ENCODE data around the gene TNXB.
"Not testable (repeated sequence)": the region's sequence is repeated elsewhere in the genome, so short reads cannot be mapped to it uniquely, and the experiment has no call there.

TNXB gene

DNA sequence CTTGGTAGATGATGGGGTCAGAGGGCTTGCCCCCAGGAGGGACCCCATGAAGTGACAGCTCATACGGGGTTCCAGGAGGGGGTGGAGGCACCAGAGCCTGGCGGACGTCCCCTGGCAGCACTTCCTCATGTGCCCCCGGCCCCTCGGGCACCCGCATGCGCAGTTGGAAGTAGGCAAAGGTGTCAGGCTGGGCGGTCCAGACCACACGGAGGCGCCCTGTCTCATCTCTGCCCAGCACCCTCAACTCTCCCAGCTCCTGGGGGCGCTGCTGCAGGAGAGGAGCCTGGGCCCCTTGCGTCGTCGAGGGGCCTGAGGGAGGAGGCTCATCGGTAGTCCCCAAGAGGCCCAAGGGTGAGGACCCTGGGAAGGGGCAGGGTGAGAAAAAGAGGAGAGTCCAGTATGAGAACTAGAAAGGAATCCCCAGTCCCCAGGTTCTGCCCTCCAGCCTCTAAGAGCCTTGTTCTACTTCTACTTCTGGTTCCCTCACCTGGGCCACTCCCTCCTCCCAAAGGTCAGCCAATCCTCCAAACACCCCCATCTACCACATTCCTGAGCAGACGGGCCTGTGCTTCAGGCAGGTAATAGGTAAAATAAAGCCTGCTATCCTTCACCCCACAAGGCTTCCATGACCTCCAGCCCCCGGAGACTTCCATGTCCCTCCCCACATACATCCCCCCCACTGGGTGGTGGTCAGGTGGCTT, 23.2 kb downstream of the TNXB start:
- DNase-seq (ENCODE audit: low read depth in 2 of 2) = no peak

DNA sequence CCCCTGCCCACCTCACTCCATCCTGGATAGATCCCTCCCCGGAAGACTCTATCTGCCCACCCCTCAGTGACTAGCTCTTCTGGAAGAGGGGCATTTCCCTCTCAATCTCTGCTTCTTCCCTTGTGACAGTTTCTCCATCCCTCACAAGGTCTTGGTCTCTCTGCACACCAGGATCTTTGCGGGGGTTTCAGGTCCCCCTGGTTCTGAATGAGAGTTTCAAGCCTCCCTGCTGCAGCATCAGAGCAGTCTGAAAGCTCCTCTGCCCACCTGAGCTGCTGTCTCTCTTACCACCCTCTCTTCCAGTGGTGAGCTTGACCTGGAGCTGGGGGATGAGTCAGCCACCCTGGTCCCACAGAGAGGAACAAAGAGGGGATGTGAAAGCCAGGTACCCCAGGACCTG, 24.4 kb downstream of the TNXB start:
- no peak for DNase-seq (ENCODE audit: low read depth in 2 of 2)

DNA sequence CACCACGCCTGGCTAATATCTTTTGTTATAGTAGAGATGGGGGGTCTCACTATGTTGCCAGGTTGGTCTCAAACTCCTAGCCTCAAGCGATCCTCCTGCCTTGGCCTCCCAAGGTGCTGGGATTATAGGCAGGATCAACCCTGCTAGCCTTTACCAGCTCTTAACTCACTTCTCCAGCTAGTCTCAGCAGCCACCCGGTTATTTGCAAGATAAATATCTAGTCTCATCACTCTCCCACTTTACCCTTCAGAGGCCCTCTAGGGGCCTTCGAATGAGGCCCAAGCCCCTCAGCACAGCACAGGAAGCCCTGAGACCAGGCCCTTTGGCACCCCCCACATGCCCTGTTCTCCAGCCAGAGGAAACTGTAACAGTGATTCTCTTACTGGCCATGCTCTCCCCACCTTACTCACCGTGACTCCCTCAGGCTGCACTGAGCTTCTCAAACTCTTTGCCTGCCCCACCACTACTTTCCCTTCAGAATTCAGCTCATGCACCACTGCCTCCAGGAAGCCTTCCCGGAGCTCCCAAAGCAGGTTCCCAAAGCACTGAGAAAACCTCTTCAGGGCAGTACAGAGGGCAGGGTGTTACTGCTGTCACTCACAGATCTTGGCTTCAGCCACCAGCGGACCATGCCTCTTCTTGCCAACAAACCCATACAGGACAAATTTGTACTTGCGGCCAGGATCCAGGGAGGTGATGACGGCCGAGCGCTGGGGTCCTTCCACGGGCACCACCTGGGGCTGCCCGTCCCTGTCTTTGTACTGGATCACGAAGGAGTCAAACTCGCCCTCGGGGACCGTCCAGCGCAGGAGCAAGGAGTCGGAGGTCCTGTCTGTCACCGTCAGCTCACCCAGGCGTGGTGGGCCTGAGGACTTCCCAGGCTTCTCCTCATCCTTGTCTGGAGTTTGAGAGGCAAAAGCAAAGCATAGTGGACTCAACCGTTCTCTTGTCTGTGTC, 25.0 kb downstream of the TNXB start:
- no peak for DNase-seq (ENCODE audit: low read depth in 2 of 2)

DNA sequence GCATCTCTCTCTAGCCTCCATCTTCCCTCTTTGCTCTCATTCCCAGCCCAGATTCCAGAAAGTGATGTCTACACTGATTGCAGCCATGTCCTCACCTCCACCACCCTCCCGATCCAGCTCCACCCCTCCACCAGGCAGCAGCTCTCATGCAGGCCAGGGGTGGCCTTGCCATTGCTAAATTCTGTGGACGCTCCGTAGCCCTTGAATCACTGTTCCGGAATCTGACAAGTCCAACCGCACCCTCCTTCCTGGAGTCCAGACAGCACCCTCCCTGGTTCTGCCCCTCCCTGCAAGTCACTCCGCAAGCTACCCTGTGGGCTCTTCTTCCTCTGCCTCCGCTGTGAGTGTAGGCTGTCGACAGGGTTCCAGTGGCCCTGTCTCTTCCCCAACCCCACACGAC, 26.2 kb downstream of the TNXB start:
- no peak for DNase-seq (ENCODE audit: low read depth in 2 of 2)

DNA sequence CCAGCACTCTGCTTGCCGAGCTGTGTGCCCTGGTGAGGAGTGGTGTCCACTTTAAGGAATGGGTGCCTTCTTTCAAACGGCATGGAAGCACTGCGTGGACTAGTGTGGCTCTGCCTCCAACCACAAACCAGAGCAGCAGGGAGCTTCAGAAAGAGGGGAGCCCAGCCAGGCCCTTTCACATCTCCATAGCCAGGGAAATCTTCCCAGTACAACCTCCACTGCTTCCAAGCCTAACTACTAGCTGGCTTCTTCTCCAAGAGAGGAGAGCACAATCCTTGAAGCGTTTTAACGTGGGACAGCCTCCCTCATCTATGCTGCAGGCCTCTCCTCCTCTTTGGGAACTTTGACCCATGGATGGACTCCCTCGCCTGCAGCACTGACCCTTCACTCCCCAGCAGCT, 26.7 kb downstream of the TNXB start:
- no peak for DNase-seq (ENCODE audit: low read depth in 2 of 2)

DNA sequence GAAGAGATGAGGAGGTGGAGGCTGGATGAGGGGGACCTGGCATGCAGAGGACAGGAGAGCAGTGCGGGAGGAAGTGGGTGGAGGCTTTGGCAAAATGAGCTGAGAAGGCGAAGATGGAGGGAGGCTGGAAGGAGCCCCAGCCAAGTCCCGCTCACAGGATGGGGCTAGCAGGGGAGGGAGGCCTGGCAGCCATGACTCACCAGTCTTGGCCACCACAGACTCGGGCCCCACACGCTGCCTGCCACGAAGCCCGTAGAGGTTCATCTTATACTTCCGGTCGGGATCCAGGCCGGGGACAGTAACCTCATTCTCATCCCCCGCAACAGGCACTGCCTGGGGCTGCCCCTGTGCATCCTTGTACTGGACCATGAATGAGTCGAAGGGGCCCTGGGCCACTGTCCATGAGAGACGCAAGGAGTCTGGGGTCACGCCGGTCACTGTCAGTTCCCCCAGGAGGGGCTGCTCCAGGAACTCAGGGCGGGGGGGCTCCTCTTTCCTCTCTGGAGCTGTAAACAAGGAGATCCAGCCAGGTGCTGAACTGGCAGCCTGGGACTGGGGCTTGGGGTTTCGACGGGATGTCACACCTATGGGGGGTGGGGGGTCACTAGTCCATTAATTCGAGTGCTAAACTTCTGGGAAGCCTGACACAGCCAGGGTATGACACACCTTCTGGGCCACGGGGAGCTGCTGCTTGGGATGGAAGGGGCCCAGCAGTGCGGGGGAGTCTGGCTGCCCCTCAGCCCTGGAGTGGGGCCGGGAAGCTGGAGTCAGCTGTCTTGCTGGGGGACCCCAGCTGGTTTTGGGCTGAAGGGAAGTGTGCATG, 27.8 kb downstream of the TNXB start:
- no peak for DNase-seq (ENCODE audit: low read depth in 2 of 2)

DNA sequence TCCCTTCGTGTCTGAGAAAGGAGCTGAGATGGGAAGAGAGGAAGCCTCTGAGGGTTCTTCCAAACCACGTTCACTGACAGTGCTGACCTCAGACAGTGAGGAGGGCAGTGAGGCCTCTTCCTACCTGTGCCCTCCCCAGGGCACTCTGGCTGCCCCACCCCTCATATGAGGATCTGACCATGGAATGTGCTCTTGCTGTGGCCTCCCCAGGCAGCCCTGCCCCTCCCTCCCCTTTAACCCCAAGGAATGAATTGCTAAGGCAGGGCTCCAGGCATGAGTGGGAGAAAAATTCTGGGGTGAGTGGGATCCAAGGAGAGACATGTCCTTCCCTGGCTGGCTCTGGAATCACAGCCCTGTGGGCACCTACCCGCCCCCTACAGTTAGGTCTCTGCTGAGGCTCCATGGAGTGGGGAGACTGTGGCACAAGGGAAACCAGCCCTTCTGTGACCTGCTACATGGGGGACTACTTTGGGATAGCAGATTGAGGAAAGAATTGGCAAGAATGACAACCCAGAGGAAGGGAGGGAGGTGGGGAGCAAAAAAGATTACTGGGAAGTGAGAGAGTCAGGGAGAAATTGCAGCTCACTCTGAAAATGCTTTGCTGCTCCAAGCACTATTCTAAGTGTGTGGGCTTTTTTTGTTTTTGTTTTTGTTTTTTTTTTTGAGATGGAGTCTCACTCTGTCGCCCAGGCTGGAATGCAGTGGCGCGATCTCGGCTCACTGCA, 29.4 kb downstream of the TNXB start:
- DNase-seq (ENCODE audit: low read depth in 2 of 2) = no peak

DNA sequence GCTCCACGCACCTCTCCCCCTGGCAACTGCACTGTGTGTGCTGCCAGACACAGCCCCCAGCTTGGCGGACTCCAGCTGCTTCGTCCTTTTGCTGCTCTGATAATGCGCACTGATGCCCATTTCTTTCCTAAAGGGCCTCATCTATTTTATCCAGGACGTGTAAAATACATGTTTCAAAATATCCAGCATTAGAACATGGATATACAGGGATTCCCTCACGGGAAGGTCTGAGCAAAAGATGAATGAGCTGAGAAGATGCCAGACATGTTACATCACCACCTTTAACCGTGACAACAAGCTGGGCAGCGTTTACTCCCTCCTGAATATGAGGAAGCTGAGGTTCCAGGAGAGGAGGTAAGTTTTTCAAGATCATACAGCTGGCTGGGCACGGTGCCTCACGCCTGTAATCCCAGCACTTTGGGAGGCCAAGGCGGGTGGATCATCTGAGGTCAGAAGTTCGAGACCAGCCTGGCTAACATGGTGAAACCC, 32.8 kb downstream of the TNXB start:
- DNase-seq (ENCODE audit: low read depth in 2 of 2) = no peak

DNA sequence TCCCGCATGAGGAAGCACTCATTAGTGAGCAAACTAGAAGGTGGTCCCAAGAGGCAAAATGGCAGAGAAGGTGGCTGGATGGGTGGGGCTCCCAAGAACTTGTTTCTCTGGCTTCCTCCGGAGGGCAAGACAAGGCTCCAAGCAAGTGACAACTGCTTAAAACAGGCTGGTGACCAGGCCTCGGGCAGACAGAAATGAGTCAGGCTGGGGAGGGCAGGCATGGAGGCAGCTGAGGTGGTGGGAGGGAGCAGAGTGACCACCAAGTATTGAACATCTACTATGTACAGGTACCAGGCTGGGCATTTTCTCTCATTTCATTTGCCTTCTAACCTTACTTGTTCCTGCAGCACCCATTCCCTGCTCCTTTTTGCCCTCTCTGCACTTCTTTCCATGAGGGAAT, 33.4 kb downstream of the TNXB start:
- DNase-seq (ENCODE audit: low read depth in 2 of 2) = no peak

DNA sequence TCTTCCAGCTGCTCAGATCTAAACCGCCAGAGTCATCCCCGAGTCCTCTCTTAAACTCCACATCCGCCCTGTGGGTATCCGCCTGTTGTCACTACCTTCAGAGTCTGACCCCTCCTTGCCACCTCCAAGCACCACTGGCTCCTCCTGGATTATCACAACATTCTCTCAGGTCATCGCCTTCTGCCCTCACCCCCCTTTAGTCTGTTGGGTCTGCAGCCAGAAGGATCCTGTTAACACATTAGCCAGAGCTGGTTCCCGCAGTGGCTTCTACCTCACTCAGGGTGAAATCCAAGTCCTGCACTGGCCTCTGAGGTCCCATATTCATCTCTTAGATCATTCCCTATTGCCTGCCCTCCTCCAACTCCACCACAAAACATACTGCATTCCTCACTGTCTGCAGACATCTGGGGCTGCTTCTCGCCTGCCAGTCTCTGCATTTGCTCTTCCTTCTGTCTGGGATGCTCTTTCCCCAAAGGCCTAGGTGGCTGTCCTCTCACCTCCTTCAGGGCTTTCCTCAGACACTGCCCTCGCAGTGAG, 34.1 kb downstream of the TNXB start:
- no peak for DNase-seq (ENCODE audit: low read depth in 2 of 2)

DNA sequence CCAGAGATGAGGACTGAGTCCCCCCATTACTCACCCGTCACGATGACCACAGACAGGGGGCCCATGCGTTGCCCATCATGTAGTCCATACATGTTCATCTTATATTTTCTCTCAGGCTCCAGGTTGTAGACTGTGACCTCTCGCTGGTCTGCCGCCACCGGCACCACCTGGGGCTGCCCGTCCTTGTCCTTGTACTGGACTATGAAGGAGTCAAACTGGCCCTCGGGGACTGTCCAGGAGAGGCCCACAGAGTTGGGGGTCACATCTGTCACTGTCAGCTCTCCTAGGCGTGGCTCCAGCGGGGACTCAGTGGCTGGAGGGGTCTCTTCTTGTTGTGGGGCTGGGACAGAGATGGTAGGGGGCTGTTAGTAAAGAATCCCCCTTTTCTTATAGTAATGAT, 35.5 kb downstream of the TNXB start:
- DNase-seq (ENCODE audit: low read depth in 2 of 2) = no peak

DNA sequence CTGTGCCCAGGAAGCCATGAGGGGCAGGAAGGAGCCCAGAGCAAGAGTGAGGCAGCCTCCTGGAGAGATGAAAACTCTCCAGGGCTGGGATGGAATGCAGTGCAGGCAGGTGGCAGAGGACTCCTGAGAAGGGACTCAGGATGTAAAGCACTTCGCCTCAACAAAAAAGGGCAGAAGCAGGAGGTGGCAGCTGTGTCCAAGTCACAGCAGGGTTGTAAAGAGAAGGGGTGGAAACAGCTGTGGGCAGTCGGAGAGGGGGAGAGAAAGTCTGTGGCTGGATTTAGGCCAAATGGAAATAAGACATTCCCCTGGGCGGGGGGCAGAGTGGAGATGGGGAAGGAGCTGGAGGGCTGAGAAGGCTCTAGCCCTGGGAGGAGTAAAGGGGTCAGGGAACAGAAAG, 36.0 kb downstream of the TNXB start:
- DNase-seq (ENCODE audit: low read depth in 2 of 2) = no peak

DNA sequence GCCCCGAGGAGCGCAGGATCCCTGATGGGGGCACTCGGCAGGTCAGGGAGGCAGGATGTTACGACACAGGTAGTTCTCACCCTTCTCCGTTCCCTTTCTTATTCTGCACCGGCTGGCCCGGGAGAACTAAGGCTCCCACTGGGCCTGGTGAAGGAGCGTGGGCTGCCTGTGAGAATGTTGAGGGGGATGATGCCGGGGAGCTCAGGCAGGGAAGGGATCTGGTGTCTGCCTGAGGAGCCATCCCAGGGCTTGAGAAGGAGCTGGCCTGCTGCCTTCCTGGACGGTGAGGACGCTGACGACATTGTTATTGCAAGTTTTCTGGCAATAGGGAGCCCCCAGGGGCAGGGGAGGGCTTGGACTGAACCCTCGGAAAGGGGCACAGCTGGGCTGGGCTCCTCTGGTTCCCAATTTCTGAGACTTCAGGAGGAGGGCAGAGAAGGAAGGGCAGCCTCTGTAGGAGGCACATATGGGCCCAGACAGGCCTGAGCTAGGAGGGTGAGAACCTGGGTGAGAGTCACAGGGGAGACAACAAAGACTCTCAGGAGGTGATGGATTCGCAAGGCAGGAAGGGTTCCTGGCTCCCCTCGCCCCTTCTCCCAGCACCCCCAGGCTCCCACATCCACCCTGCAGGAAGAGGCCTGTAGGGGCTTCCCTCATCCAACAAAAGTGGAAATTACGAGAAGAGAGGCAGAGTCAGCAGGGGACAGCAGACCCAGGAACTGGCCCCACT, 38.2 kb downstream of the TNXB start:
- DNase-seq (ENCODE audit: low read depth in 2 of 2) = no peak

DNA sequence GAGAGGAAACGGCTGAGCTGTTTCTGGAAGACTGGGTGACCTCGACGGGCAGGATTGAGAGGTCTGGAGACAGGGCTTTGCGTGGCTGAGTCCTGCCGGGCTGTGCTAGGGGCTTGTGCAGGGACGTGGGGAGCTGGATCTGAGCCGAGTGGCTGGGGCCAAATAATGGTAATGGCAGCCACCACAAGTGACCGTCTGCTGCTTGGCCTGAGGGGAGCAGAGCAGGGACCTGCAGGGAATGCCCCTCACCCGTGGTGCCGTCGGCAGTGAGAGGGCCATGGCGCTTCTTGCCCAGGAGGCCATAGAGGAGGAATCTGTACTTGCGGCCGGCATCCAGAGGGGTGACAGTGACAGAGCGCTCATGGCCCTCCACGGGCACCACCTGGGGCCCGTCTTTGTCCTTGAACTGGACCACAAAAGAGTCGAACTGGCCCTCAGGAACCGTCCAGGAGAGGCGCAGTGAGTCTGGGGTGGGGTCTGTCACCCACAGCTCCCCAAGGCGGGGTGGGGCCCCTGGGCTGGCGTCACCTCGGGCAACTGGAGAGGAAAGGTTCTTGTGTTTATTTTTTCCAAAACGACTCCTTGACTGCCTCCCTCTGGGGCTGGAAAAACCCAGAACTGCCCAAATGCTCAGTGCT, 39.1 kb downstream of the TNXB start:
- DNase-seq (ENCODE audit: low read depth in 2 of 2) = no peak

DNA sequence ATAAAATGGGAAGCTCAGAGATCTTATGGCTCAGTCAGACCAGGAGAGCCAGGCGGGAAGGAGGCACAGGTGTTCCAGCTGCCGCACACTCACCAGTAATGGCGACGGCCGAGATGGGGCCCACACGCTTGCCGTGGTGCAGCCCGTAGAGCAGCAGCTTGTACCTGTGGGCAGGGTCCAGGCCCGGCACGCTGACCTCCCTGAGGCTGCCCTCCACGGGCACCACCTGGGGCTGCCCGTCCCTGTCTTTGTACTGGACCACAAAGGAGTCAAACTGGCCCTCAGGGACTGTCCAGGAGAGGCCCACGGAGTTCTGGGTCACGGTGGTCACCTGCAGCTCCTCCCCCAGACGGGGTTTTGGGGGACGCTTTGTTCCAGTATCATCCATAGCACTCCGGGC, 39.7 kb downstream of the TNXB start:
- no peak for DNase-seq (ENCODE audit: low read depth in 2 of 2)

DNA sequence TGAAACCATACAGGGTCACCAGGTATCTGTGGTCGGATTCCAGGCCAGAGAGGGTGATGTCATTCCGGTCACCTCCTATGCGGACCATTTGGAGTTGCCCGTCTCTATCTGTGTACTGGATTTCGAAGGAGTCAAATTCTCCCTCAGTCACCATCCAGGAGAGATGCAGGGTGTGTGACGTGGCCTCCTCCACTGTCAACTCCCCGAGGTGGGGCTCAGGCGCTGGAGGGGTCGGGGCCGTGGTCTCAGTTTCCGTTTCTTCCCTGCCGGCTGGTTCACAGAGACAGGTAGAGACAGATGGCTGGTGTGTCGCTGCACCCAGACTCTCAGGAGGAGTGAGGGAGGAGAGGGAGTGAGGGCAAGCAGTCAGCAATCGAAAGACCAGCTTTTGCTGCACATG, 40.3 kb downstream of the TNXB start:
- DNase-seq (ENCODE audit: low read depth in 2 of 2) = no peak

DNA sequence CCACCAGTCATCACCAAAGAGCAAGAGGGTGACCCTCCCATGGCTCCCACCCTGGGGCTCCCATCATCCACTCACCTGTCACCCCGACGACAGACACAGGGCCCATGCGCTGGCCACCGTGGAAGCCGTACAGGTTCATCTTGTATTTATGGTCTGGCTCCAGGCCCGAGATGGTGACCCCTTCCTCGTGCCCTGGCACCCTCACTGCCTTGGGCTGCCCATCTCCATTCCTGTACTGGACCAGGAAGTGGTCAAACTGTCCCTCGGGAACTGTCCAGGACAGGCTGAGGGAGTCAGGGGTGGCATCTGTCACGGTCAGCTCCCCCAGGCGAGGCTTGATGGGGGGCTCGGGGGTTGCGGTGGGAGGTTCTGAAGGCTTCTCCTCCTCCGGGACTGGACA, 40.8 kb downstream of the TNXB start:
- DNase-seq (ENCODE audit: low read depth in 2 of 2) = not testable (repeated sequence)

DNA sequence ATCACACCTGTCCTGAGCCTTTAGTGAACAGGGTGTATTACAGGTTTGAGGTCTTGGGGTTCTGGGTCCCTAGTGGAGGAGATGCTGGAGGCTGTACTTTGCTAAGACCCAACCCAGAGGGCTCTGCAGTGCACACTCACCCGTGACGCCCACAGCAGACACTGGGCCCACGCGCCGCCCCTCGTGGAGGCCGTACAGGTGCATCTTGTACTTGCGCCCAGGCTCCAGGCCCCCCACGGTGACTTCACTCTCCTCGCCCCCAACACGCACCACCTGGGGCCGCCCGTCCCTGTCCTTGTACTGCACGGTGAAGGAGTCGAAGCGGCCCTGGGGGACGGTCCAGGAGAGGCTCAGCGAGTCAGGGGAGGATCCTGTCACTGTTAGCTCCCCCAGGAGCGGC, 41.6 kb downstream of the TNXB start:
- DNase-seq (ENCODE audit: low read depth in 2 of 2) = not testable (repeated sequence)

DNA sequence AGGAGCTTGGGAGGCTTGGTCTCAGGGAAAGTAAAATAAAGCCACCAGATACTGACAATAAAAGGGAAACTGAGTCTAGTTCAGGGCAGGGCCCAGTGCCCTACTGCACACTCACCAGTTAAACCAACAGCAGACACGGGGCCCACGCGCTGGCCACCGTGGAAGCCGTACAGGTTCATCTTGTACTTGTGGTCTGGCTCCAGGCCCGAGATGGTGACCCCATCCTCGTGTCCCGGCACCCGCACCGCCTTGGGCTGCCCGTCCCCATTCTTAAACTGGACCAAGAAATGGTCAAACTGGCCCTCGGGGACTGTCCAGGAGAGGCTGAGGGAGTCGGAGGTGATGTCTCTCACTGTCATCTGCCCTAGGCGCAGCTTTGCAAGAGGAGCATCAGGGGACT, 44.4 kb downstream of the TNXB start:
- no peak for DNase-seq (ENCODE audit: low read depth in 2 of 2)
